T-helper 2 cell (primary cell): Measurements from ENCODE around the gene RAB44.

Source experiments
- DNase-seq, 5 experiments: peaks; one replicate each; pipeline versions ENCODE4 v3.0.0 to v3.0.0-alpha.2; 2012 to 2022

RAB44 gene

GRCh38 chr6:36733300-36733699, 35.7 kb downstream of the RAB44 start:
- DNase-seq = no peak

- no peak for DNase-seq
Observed at GRCh38 chr6:36734486-36735060, 36.9 kb downstream of the RAB44 start.

GRCh38 chr6:36735110-36736071, 37.8 kb downstream of the RAB44 start:
- DNase-seq = peak in 1 of 5 experiments; percentile 36

- DNase-seq = no peak
Observed at GRCh38 chr6:36737043-36737785, 39.6 kb downstream of the RAB44 start.

- no peak for DNase-seq
Observed at GRCh38 chr6:36738108-36738507, 40.5 kb downstream of the RAB44 start.

- DNase-seq = no peak
Observed at GRCh38 chr6:36739947-36740817, 42.6 kb downstream of the RAB44 start.

- no peak for DNase-seq
Observed at GRCh38 chr6:36740818-36741179, 43.2 kb downstream of the RAB44 start.

- DNase-seq = no peak
Observed at GRCh38 chr6:36742146-36742545, 44.5 kb downstream of the RAB44 start.

- no peak for DNase-seq
Observed at GRCh38 chr6:36743032-36743431, 45.4 kb downstream of the RAB44 start.

GRCh38 chr6:36743538-36744303, 46.1 kb downstream of the RAB44 start:
- DNase-seq = peak in 1 of 5 experiments; percentile 42

- DNase-seq = no peak
Observed at GRCh38 chr6:36744304-36744673, 46.7 kb downstream of the RAB44 start.

- no peak for DNase-seq
Observed at GRCh38 chr6:36745283-36745682, 47.7 kb downstream of the RAB44 start.

GRCh38 chr6:36745836-36746235, 48.2 kb downstream of the RAB44 start:
- DNase-seq = no peak

- DNase-seq = no peak
Observed at GRCh38 chr6:36746251-36746650, 48.6 kb downstream of the RAB44 start.

GRCh38 chr6:36749829-36750489, 52.3 kb downstream of the RAB44 start:
- DNase-seq = no peak

GRCh38 chr6:36751091-36751490, 53.5 kb downstream of the RAB44 start:
- DNase-seq = no peak

GRCh38 chr6:36751833-36752186, 54.2 kb downstream of the RAB44 start:
- no peak for DNase-seq

GRCh38 chr6:36752187-36752885, 54.7 kb downstream of the RAB44 start:
- DNase-seq = peak in 1 of 5 experiments; percentile 34

- DNase-seq = no peak
Observed at GRCh38 chr6:36752886-36753506, 55.4 kb downstream of the RAB44 start.
